ENCODE measurements around the gene PRDM5.

DNA sequence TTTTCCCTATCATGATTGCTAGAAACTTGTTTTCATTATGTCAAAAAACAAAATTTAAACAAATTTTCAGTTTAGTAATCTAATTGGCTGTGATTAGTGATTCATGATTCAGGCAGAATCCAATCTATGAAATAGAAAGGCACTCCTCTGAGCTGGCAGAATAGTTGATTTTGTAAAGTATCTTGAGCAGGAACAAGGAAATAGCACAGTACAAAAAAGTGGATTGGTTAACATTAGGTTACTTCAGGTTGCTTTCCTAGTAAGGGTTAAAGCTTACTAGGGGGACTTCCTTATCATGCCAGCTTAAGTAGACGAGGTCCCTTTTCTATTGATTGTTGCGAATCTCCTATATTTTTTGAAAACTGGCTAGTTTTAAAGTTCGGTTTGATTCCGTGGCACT is 43.4 kb upstream of the PRDM5 start:
- TF ChIP-seq, protein P1, sequence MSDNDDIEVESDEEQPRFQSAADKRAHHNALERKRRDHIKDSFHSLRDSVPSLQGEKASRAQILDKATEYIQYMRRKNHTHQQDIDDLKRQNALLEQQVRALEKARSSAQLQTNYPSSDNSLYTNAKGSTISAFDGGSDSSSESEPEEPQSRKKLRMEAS (CRISPR knock-in tag; IDR thresholded peaks at IDR 0.05) = no peak
- TF ChIP-seq EZH2 (IDR thresholded peaks at IDR 0.05; ENCODE audit: borderline replicate concordance, low read depth, low read length) = no peak
- no peak for TF ChIP-seq KHSRP (IDR thresholded peaks at IDR 0.05)
- TF ChIP-seq MAZ (CRISPR knock-in tag; conservative IDR thresholded peaks at IDR 0.05 in 1 of 2, IDR thresholded peaks at IDR 0.05 in 1 of 2) = no peak
